UCSD-AML1 (cell line): ENCODE results near the gene SF3A2.
A peak's percentile ranks its signal among the peaks of the same experiment; 100 is the strongest.

ENCODE experiments used
- DNase-seq: peaks from one replicate; lab custom pipeline; 2025; ENCODE audit not compliant: unreplicated experiment; lab: John Stamatoyannopoulos, UW

SF3A2 gene

GRCh38 chr19:2207008-2207407, 29.6 kb upstream of the SF3A2 start:
- no peak for DNase-seq

GRCh38 chr19:2207991-2208860, 28.4 kb upstream of the SF3A2 start:
- DNase-seq: peak; percentile 29

GRCh38 chr19:2208975-2209374, 27.6 kb upstream of the SF3A2 start:
- DNase-seq: no peak

- no peak for DNase-seq
These were observed 27.2 kb upstream of the SF3A2 start for GRCh38 chr19:2209408-2209807.

GRCh38 chr19:2210206-2210605, 26.4 kb upstream of the SF3A2 start:
- no peak for DNase-seq

GRCh38 chr19:2210987-2211740, 25.5 kb upstream of the SF3A2 start:
- no peak for DNase-seq

- no peak for DNase-seq
These were observed 23.5 kb upstream of the SF3A2 start for GRCh38 chr19:2212861-2213711.

- no peak for DNase-seq
These were observed 22.8 kb upstream of the SF3A2 start for GRCh38 chr19:2213799-2214198.

- no peak for DNase-seq
These were observed 22.4 kb upstream of the SF3A2 start for GRCh38 chr19:2214251-2214650.

- DNase-seq: no peak
These were observed 21.3 kb upstream of the SF3A2 start for GRCh38 chr19:2215281-2215751.

GRCh38 chr19:2216361-2217225, 20.0 kb upstream of the SF3A2 start:
- no peak for DNase-seq

GRCh38 chr19:2217591-2217990, 19.0 kb upstream of the SF3A2 start:
- no peak for DNase-seq

GRCh38 chr19:2219726-2220125, 16.9 kb upstream of the SF3A2 start:
- DNase-seq: no peak

- no peak for DNase-seq
These were observed 15.3 kb upstream of the SF3A2 start for GRCh38 chr19:2221250-2221831.

GRCh38 chr19:2221918-2222317, 14.7 kb upstream of the SF3A2 start:
- DNase-seq: no peak

- no peak for DNase-seq
These were observed 13.2 kb upstream of the SF3A2 start for GRCh38 chr19:2223391-2223790.

- DNase-seq: no peak
These were observed 12.7 kb upstream of the SF3A2 start for GRCh38 chr19:2223959-2224358.

- no peak for DNase-seq
These were observed 11.8 kb upstream of the SF3A2 start for GRCh38 chr19:2224754-2225349.

- no peak for DNase-seq
These were observed 11.1 kb upstream of the SF3A2 start for GRCh38 chr19:2225415-2226050.
